GM21737 (cell line): Measurements from ENCODE around the gene STOM.

Experiments used
- ATAC-seq: cut with Tn5 transposase; IDR thresholded peaks from one replicate; pipeline ENCODE4 v1.9.1; 2021; ENCODE audit warnings: mild to moderate bottlenecking, moderate library complexity; ENCODE audit not compliant: unreplicated experiment

STOM gene

DNA sequence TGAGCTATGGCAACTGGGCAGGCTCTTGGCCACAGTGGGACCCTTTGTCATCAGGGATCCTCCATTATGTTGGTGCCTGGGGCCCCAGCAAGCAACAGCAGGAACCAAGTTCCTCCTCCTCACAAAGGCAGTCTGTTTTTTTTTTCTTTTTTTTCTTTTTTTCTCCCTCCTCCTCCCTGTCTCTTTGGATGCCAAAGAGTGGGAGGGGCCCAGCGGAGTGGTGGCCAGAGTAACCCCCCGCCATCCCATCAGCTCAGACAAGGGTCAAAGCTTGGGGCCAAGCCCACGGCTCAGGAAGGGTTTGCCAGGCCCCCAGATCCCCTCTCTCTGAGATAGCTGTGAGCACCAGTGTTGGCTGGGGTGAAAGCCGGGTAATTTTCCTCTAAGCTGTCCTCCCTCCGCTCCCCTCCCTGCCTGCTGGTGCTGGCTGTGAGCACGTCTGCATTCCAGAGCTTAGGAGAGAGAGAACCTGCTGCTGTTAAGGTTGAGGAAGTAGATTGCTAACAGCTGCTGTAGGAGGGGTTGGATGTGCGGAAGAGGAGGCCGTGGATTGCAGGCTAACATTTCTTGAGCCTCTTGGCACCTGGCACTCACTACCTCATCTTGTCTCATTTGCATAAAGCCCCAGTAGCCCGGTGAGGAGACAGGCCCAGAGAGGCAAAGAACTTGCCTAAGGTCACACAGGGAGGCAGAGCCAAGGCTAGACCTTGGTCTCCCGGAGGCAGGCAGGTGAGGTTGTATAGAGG, 80.9 kb downstream of the STOM start:
- no peak for ATAC-seq
